HG02943 (cell line): Measurements from ENCODE around the gene PARVB.

ENCODE experiments used
- ATAC-seq: cut with Tn5 transposase; IDR thresholded peaks from one replicate; pipeline ENCODE4 v1.9.1; 2021; ENCODE audit warnings: mild to moderate bottlenecking, low read depth, moderate library complexity; ENCODE audit not compliant: unreplicated experiment

Gene PARVB

GRCh38 chr22:44207173-44207980, 183.3 kb downstream of the PARVB start:
- no peak for ATAC-seq

GRCh38 chr22:44207981-44208317, 183.8 kb downstream of the PARVB start:
- no peak for ATAC-seq

- no peak for ATAC-seq
Measured at GRCh38 chr22:44209343-44209742, 185.2 kb downstream of the PARVB start.

- ATAC-seq, result no peak
Measured at GRCh38 chr22:44210722-44211121, 186.6 kb downstream of the PARVB start.

- ATAC-seq, result no peak
Measured at GRCh38 chr22:44211256-44211945, 187.3 kb downstream of the PARVB start.

- ATAC-seq, result no peak
Measured at GRCh38 chr22:44211946-44212930, 188.1 kb downstream of the PARVB start.

GRCh38 chr22:44212936-44213335, 188.8 kb downstream of the PARVB start:
- no peak for ATAC-seq

GRCh38 chr22:44213489-44214043, 189.5 kb downstream of the PARVB start:
- no peak for ATAC-seq

- ATAC-seq, result no peak
Measured at GRCh38 chr22:44214187-44214586, 190.1 kb downstream of the PARVB start.

- no peak for ATAC-seq
Measured at GRCh38 chr22:44214764-44215163, 190.7 kb downstream of the PARVB start.

- no peak for ATAC-seq
Measured at GRCh38 chr22:44215287-44215686, 191.2 kb downstream of the PARVB start.

- ATAC-seq, result no peak
Measured at GRCh38 chr22:44217346-44217745, 193.2 kb downstream of the PARVB start.

GRCh38 chr22:44218071-44218470, 194.0 kb downstream of the PARVB start:
- ATAC-seq, result no peak

- no peak for ATAC-seq
Measured at GRCh38 chr22:44219101-44219870, 195.2 kb downstream of the PARVB start.

GRCh38 chr22:44220727-44221680, 196.9 kb downstream of the PARVB start:
- no peak for ATAC-seq

- no peak for ATAC-seq
Measured at GRCh38 chr22:44221710-44222475, 197.8 kb downstream of the PARVB start.
